Body of pancreas (tissue), 4 donors: ENCODE measurements around the gene RAB9A. TPM values are rescaled to one million over a fixed set of nuclear protein-coding genes. Genes with fewer than 3 reads are reported as not detected.
A peak's percentile ranks its signal among the peaks of the same experiment; 100 is the strongest.

ENCODE experiments used
- ATAC-seq: fragments of 150-250 bp; one replicate; pipeline ENCODE4 v1.9.1; 2016
- DNase-seq, 4 donors: peaks; one replicate each; pipeline ENCODE4 v3.0.0-alpha.2; 2019
- H3K27ac ChIP-seq, 4 donors: fragments of 200-600 bp; sonication (generic); 1 replicate in 3 of 4; 2 replicates in 1 of 4; pipeline versions ENCODE4 v1.5.1 to v1.6.1; 2016 to 2019; ENCODE audit warnings: mild to moderate bottlenecking in 1 of 4, mixed read lengths in 1 of 4, moderate library complexity in 1 of 4
- H3K27me3 ChIP-seq, 2 donors: fragments of 200-600 bp; sonication (generic); one replicate each; pipeline ENCODE4 v1.6.0; 2016; ENCODE audit warnings: mild to moderate bottlenecking in 1 of 2
- H3K36me3 ChIP-seq, 2 donors: fragments of 200-600 bp; sonication (generic); replicated peaks in 1 of 2; 2 replicates each; pipeline ENCODE4 v1.5.1; 2016; ENCODE audit warnings: low read depth in 2 of 2; ENCODE audit not compliant: insufficient read depth in 1 of 2
- H3K4me1 ChIP-seq: fragments of 200-600 bp; sonication (generic); one replicate; pipeline ENCODE4 v1.6.0; 2016
- H3K4me3 ChIP-seq, 2 donors: fragments of 200-600 bp; sonication (generic); 1 replicate in 1 of 2; 2 replicates in 1 of 2; pipeline ENCODE4 v1.5.1; 2016 to 2019
- H3K9me3 ChIP-seq, 3 donors: fragments of 200-600 bp; sonication (generic); 1 replicate in 2 of 3; 2 replicates in 1 of 3; pipeline ENCODE4 v1.5.1; 2016
- CTCF ChIP-seq, 7 experiments: fragments of 450-650 bp in 4 of 7; fragments of 200-600 bp in 3 of 7; sonication (generic) in 3 of 7; IDR thresholded peaks; one replicate each; pipeline ENCODE4 v1.5.1; 2016 to 2019; ENCODE audit warnings: antibody characterized with exemption in 7 of 7
- POLR2A ChIP-seq, 3 donors: fragments of 450-650 bp; IDR thresholded peaks; one replicate each; pipeline ENCODE4 v1.6.1; 2016; ENCODE audit warnings: antibody characterized with exemption in 3 of 3, mild to moderate bottlenecking in 2 of 3
- WGBS, 2 donors: methylation state at CpG; one replicate each; pipeline ENCODE4 v1.1.5; 2017; 5-methylcytosine and 5-hydroxymethylcytosine counted together
- intact Hi-C: fragments of 100-400 bp; cut with DNase I; formaldehyde crosslinking; loops from one replicate; pipeline ENCODE4 v1.15.1; 2023
- total RNA-seq, 2 donors: library from RNA; depleted of rRNA; stranded (reverse); fragments of >200 nt; gene quantifications; one replicate each; pipeline ENCODE4 v1.1.0, GENCODE V29; 2016

Gene RAB9A
- total RNA-seq, 2 donors from 2014 or later, result 14.3 to 15.5 TPM

- Histone ChIP-seq H3K9me3 (no peaks in the 10 kb centered on the region), H3K4me1 (no peaks in the 10 kb centered on the region), H3K27ac (no peak overlapping the region), H3K27me3 (no peaks in the 10 kb centered on the region), H3K4me3 (no peak overlapping the region), H3K36me3 (no peaks in the 10 kb centered on the region)
- TF ChIP-seq CTCF (IDR thresholded peaks at IDR 0.05) (no peak), POLR2A (IDR thresholded peaks at IDR 0.05) (no peak)
- WGBS, 2 donors, result 67 to 77% methylated on average over 1 of the region's 1 CpG
- intact Hi-C loops, result no loop called here
- ATAC-seq (no peak), DNase-seq (no peak)
Measured at GRCh38 chrX:13754765-13755164, 65.8 kb downstream of the RAB9A start.

GRCh38 chrX:13755254-13755653 is 66.3 kb downstream of the RAB9A start:
- intact Hi-C loops, result no loop called here
- H3K4me1 ChIP-seq, result no peaks in the 10 kb centered on the region
- TF ChIP-seq POLR2A (IDR thresholded peaks at IDR 0.05), result no peak
- no peak for TF ChIP-seq CTCF (IDR thresholded peaks at IDR 0.05)
- H3K27me3 ChIP-seq, result no peaks in the 10 kb centered on the region
- H3K4me3 ChIP-seq, result no peak overlapping the region
- DNase-seq, result no peak
- H3K9me3 ChIP-seq, result no peaks in the 10 kb centered on the region
- no peak for ATAC-seq
- WGBS, 2 donors, result 27 to 57% methylated on average over 1 of the region's 1 CpG
- H3K36me3 ChIP-seq, result no peaks in the 10 kb centered on the region
- H3K27ac ChIP-seq, result no peak overlapping the region

- TF ChIP-seq CTCF (IDR thresholded peaks at IDR 0.05), result no peak
- no peak for TF ChIP-seq POLR2A (IDR thresholded peaks at IDR 0.05)
- Histone ChIP-seq H3K27ac (no peak overlapping the region), H3K4me3 (no peak overlapping the region), H3K36me3 (peaks cover 0 to 2% of the 10 kb centered on the region in 2 donors), H3K9me3 (no peaks in the 10 kb centered on the region), H3K27me3 (no peaks in the 10 kb centered on the region), H3K4me1 (no peaks in the 10 kb centered on the region)
- intact Hi-C loops, result no loop called here
- 87 to 91% methylated on average over 4 of the region's 4 CpGs for WGBS, 2 donors
- DNase-seq (no peak), ATAC-seq (no peak)
Measured at GRCh38 chrX:13756381-13756780, 67.5 kb downstream of the RAB9A start.

GRCh38 chrX:13759152-13759718 is 70.3 kb downstream of the RAB9A start:
- H3K27me3 ChIP-seq, result no peaks in the 10 kb centered on the region
- peak in 1 of 4 donors; percentile 8 for DNase-seq
- intact Hi-C loops, result no loop called here
- peaks cover under 1% of the 10 kb centered on the region for H3K4me1 ChIP-seq
- 56 to 82% methylated on average over 6 to 8 of the region's 8 CpGs for whole genome bisulfite sequencing, 2 donors
- peaks cover 0 to 2% of the 10 kb centered on the region in 2 donors for H3K36me3 ChIP-seq
- H3K4me3 ChIP-seq, result no peak overlapping the region
- peak overlapping the region in 1 of 4 donors; percentile 28 for H3K27ac ChIP-seq
- no peaks in the 10 kb centered on the region for H3K9me3 ChIP-seq
- TF ChIP-seq CTCF (IDR thresholded peaks at IDR 0.05), result no peak
- TF ChIP-seq POLR2A (IDR thresholded peaks at IDR 0.05), result no peak
- no peak for ATAC-seq

Other genes with a start within 250 kb of the RAB9A start
- gene EGFL6, start 119.5 kb upstream of the RAB9A start, total RNA-seq, result not detected
- 1 to 10 TPM; 3.1 to 5.3 TPM for gene TCEANC, start 36.0 kb upstream of the RAB9A start, total RNA-seq
- 10 to 100 TPM; 14.5 to 28.5 TPM for gene TRAPPC2, start 45.5 kb downstream of the RAB9A start, total RNA-seq
- 10 to 100 TPM; 27.5 to 36.6 TPM for gene OFD1, start 45.6 kb downstream of the RAB9A start, total RNA-seq
- 1 to 10 TPM in 1 of 2 donors, under 1 TPM in 1; under 0.01 to 2.3 TPM for gene GPM6B, start 128.0 kb downstream of the RAB9A start, total RNA-seq